ENCODE results near the gene AFM. TPM values are rescaled to one million over a fixed set of nuclear protein-coding genes. Genes with fewer than 3 reads are reported as not detected.

The AFM gene
- total RNA-seq, 1 donor from 2014 or later = 2.9 TPM

- no peaks in the 10 kb centered on the region for H3K4me1 Mint-ChIP-seq (ENCODE audit: unreplicated experiment)
- no peak overlapping the region for H3K4me3 Mint-ChIP-seq
- no peaks in the 10 kb centered on the region for H3K36me3 Mint-ChIP-seq
- no peaks in the 10 kb centered on the region for H3K9me3 Mint-ChIP-seq
- no peak overlapping the region for H3K27ac Mint-ChIP-seq
- DNase-seq (ENCODE audit: extremely low spot score, unreplicated experiment) = no peak
- TF ChIP-seq CTCF (conservative IDR thresholded peaks at IDR 0.05) = no peak
- H3K27me3 Mint-ChIP-seq = no peaks in the 10 kb centered on the region
These were observed 42.1 kb upstream of the AFM start for GRCh38 chr4:73439445-73439844.

GRCh38 chr4:73439991-73440390 is 41.6 kb upstream of the AFM start:
- Mint-ChIP-seq H3K4me1 (ENCODE audit: unreplicated experiment) (no peaks in the 10 kb centered on the region), H3K27me3 (no peaks in the 10 kb centered on the region), H3K9me3 (no peaks in the 10 kb centered on the region), H3K4me3 (no peak overlapping the region), H3K27ac (no peak overlapping the region), H3K36me3 (no peaks in the 10 kb centered on the region)
- no peak for DNase-seq (ENCODE audit: extremely low spot score, unreplicated experiment)
- no peak for TF ChIP-seq CTCF (conservative IDR thresholded peaks at IDR 0.05)

GRCh38 chr4:73440653-73441052 is 40.9 kb upstream of the AFM start:
- Mint-ChIP-seq H3K4me3 (no peak overlapping the region), H3K27me3 (no peaks in the 10 kb centered on the region), H3K9me3 (no peaks in the 10 kb centered on the region), H3K27ac (no peak overlapping the region), H3K36me3 (no peaks in the 10 kb centered on the region), H3K4me1 (ENCODE audit: unreplicated experiment) (no peaks in the 10 kb centered on the region)
- no peak for DNase-seq (ENCODE audit: extremely low spot score, unreplicated experiment)
- TF ChIP-seq CTCF (conservative IDR thresholded peaks at IDR 0.05) = no peak

- no peak for DNase-seq (ENCODE audit: extremely low spot score, unreplicated experiment)
- Mint-ChIP-seq H3K27me3 (peaks cover 4% of the 10 kb centered on the region), H3K36me3 (no peaks in the 10 kb centered on the region), H3K4me1 (ENCODE audit: unreplicated experiment) (no peaks in the 10 kb centered on the region), H3K4me3 (no peak overlapping the region), H3K9me3 (no peaks in the 10 kb centered on the region), H3K27ac (no peak overlapping the region)
- no peak for TF ChIP-seq CTCF (conservative IDR thresholded peaks at IDR 0.05)
These were observed 39.3 kb upstream of the AFM start for GRCh38 chr4:73442275-73442674.

GRCh38 chr4:73443224-73443623 is 38.3 kb upstream of the AFM start:
- H3K27me3 Mint-ChIP-seq = peaks cover 10% of the 10 kb centered on the region
- DNase-seq (ENCODE audit: extremely low spot score, unreplicated experiment) = no peak
- no peak for TF ChIP-seq CTCF (conservative IDR thresholded peaks at IDR 0.05)

More at GRCh38 chr4:73443224-73443623, 38.3 kb upstream of the AFM start:
- Mint-ChIP-seq H3K4me1 (ENCODE audit: unreplicated experiment) (no peaks in the 10 kb centered on the region), H3K27ac (no peak overlapping the region), H3K4me3 (no peak overlapping the region), H3K36me3 (no peaks in the 10 kb centered on the region), H3K9me3 (no peaks in the 10 kb centered on the region)

Data from type B pancreatic cell (in vitro differentiated cells).